ENCODE results near the gene FAM25A.
"Not testable (repeated sequence)": the region's sequence is repeated elsewhere in the genome, so short reads cannot be mapped to it uniquely, and the experiment has no call there.

Gene FAM25A

DNA sequence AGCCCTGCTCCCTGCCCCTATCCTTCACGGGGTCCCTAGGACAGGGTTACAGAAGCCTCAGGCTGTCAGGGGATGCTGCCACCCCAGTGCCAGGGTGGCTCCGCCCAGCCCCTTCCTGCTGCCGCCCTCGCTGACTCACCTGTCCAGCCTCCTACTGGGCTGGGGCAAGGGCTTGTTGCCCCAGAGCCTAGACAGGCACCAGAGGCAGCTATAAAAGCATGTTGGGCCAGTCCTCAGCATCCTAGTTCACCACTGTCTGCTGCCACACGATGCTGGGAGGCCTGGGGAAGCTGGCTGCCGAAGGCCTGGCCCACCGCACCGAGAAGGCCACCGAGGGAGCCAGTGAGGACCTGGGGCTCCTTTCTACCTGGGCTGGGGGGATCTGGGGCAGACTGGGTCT is at the start of gene FAM25A:
Gene FAM25A, plus strand, starts transcription at position 239 of the 400 bp plus-strand sequence. Its CDS starts 31 bp downstream, at position 270.
- not testable (repeated sequence) for DNase-seq (ENCODE audit: low read depth in 2 of 2)

DNA sequence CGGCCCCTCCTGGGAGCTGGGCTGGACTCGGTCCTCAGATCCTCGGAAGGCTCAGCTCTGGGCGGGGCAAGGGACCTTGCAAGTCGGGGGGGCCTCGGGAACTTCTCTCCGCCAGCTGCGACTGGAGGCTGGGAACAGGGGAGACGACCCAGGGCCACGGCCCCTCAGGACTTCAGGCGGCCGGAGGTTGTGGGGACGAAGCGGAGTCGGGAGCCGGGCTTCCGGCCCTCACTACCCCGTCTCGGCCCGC is 49.2 kb upstream of the FAM25A start:
- DNase-seq (ENCODE audit: low read depth in 2 of 2) = no peak

DNA sequence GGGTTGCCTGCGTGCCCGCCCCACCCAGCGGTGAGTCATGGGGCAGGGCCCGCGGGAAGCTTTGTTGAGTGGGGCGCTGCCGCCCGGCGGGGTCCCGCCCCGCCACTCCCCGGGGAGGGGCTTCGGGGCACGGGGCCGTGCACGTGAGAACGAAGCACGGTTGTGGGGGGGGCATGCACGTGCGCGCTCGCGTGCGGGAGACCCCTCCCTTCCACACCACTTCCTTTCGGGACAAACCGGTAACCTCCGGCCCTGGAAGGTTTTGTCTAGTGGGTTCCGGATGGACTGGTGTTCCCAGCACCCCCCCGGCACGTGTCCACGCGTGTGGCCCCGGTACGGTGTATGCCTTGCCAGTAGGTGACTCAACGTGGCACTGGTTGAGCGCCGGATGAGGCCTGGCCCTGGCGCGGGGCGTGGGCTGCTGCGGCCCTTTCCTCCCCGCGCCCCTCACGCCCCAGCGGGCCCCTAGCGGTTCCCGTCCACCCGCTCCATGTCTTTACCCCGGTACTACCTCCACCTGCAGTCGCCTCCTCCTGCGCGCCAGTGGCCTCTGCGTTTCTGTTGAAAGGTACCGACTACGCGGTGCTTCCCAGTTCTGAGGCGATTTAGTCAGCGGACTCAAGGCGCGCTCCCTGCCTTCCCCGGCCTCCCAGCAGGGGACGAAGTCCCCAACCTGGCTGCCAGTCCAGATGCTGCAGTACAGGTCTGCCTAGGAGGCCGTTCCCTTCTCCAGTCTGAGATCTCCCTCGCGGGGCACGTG is 48.7 kb upstream of the FAM25A start:
- DNase-seq (ENCODE audit: low read depth in 2 of 2) = peak; percentile 73 to 79

DNA sequence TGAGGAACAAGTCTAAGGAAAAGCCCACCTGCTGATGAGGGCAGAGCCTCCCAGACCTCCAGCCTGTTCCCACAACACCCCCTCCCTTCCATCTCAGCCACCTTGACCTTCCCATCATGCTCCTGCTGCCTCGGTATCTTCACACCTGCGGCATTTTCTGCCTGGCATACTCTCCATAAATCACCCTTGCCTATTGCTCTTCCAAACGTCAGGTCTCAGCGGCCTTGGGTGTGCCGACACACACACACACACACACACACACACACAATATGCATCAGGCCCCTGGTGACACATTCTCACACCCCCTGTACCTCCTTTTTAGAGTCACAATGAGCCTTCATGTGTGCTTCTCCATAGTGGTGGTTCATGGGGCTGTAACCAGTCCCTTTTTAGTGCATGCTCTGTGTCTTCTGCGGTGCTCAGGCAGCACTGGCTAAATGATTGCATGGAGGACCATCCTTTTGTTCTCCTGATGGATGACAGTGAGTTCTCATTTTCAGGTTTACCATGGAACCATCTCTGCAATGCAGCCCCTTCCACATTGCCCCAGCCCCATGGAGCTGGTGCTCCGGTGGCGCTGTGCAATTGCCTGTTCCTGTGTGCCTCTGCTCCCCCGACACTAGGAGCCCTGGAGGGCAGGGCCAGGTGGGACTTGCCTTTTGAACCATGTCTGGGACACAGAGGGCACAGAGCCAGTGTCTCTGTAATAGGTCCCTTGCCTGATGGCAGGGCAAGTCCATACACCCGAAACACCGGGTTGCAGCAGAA is 47.3 kb upstream of the FAM25A start:
- DNase-seq (ENCODE audit: low read depth in 2 of 2) = no peak

DNA sequence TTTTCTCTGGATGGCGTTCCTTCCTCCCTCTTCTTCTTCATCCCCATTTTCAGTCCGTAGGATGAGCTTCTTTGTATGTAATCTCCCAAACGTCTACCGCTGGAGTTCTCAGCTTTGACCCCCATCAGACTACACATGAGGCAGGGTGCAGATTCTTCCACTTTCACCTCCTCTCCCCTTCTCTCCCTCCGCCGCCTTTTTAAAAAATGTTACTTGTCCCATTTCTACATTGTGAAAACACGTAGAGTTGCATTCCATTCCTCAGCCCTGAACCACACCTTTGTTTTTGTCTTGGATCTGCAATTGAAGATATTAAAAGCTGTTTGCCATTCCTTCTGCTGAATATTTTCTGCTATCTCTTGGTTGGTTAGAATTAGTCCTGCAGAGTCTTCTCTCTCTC is 45.6 kb upstream of the FAM25A start:
- DNase-seq (ENCODE audit: low read depth in 2 of 2) = no peak

DNA sequence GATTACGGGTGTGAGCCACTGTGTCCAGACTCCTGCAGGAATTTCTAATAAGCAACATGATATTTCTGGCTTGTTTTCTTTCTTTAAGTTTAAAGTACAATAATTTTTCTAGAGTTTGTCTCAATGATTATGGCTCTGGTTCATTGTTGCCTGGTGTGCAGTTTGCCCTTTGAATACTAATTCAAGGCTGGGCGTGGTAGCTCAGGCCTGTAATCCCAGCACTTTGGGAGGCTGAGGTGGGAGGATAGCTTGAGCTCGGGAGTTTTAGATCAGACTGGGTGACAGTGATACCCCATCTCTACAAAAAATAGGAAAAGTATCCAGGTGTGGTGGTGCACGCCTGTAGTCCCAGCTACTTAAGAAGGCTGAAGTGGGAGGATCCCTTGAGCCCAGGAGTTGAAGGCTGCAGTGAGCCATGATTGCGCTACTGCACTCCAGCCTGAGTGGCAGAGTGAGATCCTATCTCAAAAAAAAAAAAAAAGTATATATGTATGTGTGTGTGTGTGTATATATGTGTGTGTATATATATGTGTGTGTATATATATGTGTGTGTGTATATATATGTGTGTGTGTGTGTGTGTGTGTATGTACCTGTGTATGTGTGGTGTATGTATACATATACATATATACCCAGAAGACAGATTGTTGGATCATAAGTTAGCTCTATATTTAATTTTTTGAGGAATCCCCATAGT is 43.6 kb upstream of the FAM25A start:
- no peak for DNase-seq (ENCODE audit: low read depth in 2 of 2)

DNA sequence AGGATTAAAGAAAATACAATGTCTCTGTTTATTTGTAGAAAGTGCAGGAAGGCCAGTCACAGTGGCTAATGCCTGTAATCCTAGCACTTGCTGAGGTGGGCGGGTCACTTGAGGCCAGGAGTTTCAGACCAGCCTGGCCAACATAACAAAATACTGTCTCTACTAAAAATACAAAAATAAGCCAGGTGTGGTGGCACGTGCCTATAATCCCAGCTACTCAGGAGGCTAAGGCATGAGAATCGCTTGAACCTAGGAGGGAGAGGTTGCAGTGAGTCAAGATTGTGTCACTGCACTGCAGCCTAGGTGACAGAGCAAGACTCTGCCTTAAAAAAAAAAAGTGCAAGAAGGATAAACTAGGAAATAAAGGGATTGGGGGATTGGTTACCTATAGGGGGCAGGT is 41.6 kb upstream of the FAM25A start:
- not testable (repeated sequence) for DNase-seq (ENCODE audit: low read depth in 2 of 2)

DNA sequence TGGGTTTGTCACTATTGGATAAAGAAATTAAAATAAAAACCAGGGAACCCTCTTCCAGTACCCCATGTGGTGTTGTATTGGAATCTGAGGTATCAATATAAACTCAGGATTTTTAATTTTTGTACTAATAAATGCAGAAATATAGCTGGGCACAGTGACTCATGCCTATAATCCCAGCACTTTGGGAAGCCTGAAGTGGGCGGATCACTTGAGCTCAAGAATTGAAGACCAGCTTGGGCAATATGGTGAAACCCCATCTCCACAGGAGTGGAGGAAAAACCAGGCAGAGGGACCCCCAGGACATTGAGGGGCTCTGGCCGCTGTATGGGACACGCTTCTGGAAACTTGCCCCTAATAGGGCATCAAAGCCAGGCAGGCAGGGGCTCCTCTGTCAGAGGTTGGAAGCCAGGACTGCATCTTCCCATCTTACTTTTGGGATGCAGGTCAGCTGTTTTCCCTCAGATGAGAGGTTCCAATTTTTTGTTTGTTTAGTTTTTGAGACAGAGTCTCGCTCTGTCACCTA is 40.7 kb upstream of the FAM25A start:
- DNase-seq (ENCODE audit: low read depth in 2 of 2) = no peak

DNA sequence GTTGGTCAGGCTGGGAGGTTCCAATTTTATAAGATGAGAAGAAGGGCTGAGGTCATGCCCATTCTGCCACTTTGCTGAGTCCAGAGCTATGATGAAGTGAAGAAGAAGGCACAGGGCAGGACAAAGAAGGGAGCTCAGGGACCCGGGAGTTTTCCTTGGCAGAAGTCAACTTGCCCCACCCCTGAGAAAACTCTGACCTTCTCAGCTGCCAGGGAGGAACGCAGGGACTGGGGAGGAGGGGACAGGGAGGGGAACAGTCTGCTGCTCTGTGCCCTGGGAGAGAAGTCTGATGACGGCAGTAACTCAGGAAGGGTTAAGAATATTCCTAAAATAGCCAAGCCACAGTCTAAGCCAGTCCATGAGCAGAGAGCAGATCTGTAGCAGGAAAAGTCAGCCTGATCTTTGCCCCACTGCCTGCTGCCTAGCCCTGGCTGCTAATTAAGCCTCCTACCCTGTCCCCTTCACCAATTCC is 40.1 kb upstream of the FAM25A start:
- DNase-seq (ENCODE audit: low read depth in 2 of 2) = no peak

DNA sequence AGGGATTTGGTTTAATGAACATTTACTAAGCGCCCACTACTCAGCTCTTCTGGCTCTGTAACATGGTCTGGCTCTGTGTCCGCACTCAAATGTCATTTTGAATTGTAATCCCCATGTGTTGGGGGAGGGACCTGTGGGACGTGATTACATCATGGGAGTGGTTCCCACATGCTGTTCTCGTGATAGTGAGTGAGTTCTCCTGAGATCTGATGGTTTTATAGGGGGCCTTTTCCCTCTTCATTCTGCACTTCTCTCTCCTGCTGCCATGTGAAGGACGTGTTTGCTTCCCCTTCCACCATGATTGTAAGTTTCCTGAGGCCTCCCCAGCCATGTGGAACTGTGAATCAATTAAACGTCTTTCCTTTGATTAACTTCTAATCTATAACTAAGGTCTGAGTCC is 39.1 kb upstream of the FAM25A start:
- not testable (repeated sequence) for DNase-seq (ENCODE audit: low read depth in 2 of 2)

DNA sequence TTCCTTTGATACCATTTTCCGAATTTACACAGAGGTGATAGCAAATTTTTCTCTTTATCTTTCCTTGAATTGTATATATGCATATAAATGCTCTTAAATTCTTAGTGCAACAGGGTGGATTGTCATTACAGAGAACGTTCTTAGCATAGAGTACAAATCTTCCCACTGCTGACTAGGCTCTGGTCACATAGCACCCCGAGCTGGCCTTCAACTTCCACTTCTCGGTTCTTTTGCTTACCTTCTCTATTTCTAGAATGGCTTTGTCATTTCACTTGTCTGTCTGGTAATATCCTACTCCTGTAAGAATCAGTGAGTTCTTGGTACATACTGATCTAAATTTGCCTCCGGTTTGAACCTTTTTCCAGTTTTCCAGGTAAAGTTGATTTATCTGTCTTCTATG is 38.4 kb upstream of the FAM25A start:
- no peak for DNase-seq (ENCODE audit: low read depth in 2 of 2)

DNA sequence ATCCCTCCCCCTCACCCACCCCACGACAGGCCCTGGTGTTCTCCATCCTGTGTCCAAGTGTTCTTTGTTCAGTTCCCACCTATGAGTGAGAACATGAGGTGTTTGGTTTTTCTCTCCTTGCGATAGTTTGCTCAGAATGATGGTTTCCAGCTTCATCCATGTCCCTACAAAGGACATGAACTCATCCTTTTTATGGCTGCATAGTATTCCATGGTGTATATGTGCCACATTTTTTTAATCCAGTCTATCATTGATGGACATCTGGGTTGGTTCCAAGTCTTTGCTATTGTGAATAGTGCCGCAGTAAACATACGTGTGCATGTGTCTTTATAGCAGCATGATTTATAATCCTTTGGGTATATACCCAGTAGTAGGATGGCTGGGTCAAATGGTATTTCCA is 35.6 kb upstream of the FAM25A start:
- not testable (repeated sequence) for DNase-seq (ENCODE audit: low read depth in 2 of 2)

DNA sequence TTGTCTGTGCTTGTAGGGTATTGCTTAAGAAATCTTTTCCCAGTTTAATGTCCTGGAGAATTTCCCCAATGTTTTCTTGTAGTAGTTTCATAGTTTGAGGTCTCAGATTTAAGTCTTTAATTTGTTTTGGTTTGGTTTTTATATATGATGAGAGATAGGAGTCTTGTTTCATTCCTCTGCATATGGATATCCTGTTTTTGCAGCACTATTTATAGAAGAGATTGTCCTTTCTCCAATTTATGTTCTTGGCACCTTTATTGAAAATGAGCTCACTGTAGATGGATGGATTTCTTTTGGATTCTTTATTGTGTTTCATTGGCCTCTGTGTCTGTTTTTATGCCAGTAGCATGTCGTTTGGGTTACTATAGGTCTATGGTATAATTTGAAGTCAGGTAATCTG is 31.6 kb upstream of the FAM25A start:
- no peak for DNase-seq (ENCODE audit: low read depth in 2 of 2)

DNA sequence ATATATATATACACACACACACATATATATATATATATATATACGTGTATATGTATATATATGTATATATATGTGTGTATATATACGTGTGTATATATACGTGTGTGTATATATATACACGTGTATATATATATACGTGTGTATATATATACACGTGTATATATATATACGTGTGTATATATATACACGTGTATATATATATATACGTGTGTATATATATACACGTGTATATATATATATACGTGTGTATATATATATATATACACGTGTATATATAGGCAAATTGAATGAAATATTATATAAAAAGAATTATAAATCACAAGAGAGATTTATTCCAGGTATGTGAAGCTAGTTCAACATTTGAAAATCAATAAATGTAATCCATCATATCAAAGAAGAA is 28.7 kb upstream of the FAM25A start:
- not testable (repeated sequence) for DNase-seq (ENCODE audit: low read depth in 2 of 2)

DNA sequence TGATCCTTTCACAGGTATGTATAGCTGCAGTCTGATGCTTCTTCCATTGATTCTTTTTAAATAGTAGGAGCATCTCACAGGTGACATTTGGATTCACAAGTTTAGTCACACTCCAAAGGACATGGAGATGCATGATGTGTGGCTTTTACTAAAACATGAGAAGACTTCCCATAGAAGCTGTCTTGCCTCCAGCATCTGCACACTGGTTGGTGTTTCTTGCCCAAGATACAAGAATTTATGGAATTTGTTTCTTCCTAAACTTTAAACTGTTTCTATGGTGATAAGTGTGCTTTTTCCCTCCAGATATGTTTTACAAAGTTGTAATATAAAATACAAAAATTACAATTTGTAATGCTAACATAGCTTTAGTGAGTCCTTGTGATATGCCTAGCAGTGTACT is 27.6 kb upstream of the FAM25A start:
- no peak for DNase-seq (ENCODE audit: low read depth in 2 of 2)

DNA sequence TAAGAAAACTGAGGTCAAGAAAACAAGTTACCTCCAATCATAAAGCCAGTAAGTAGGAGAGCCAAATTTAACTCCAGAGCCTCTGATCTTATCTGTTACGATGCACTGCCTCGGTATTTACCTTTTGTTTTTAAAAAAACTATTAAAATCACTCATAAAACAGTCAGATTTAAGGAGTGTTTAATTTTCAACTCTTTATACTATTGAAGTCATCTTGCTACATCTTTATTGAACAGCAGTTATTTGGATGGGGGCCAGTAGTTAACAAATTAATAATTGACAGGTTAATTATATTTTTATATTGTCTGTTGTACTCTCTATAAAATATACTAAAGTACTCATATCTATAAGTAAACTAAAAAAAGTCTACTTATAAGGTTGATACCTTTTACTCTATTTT is 27.2 kb upstream of the FAM25A start:
- DNase-seq (ENCODE audit: low read depth in 2 of 2) = no peak

DNA sequence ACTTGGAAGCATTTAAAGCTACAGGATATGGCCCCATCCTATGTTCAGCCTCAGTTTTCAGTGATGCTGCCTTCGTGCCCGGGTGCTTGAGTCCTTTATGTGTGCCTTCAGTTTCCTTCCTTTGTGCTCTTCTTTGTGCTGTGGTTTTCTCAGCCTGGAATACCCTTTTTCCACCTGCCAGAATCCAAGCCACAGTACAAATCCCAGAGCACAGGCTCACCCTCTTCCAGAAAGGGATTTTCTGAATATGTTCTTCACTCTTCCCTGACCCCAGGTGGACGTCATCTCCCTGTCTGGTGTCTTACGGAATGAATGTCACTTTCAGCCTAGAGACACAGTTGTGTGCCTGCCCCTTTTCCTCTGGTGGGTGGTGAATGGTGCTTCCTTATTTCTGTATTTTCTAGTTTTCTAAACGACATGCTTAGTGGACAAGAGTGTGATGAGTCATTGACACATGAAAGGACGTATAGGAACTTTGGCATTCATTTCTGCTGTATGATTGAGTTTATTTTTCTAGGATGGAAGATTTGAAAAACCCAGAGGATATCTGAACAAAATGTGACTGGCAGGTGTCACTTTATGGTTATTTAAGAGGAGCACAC is 20.2 kb upstream of the FAM25A start:
- DNase-seq (ENCODE audit: low read depth in 2 of 2) = not testable (repeated sequence)

DNA sequence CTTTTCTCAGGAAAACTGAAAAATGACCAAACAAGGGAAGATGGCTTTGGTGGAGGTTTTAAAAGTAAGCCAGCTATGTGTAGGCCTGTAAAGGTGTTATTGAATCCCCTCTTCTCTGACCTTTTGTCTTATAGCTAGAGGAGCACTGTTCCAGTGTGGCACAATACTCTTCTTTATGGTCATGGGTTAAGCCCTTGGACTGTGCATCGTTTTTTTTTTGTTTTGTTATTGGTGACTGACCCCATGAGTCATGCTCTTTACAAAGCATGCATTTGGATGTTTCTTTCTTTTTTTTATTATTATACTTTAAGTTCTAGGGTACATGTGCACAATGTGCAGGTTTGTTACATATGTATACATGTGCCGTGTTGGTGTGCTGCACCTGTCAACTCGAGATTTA is 19.6 kb upstream of the FAM25A start:
- no peak for DNase-seq (ENCODE audit: low read depth in 2 of 2)

DNA sequence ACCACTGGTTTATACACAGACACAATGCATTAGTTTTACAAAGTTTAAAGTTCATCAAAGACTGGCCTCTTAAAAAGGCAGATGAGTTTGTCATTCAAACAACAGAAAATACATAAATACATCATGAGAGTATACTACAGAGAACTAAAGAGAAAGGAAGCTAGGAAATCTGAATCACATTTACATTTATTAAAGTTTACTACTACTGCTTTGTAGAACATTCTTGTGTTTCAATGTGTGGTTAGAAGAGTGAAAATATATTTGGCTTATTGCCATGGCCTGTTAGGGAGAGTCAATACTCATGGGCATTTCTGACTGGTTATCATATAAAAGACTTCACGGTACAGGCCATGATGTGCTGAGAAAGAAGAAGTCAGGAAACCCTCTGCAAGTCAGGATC is 13.0 kb upstream of the FAM25A start:
- DNase-seq (ENCODE audit: low read depth in 2 of 2) = not testable (repeated sequence)

DNA sequence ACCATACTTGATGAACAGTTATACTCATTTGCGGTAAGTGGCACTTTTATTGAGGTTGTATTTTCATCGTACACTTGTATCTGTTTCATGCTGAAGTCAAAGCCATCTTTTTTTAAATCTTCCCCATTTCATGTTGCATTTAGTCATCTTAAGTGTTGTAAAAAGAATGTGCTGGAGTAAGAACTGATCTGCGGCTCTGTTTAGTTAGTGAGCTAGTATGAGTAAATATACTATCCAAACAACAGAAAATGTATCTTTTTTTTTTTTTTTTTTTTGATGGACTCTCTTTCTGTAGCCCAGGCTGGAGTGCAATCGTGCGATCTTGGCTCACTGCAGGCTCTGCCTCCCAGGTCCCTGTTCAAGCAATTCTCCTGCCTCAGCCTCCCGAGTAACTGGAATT is 12.4 kb upstream of the FAM25A start:
- not testable (repeated sequence) for DNase-seq (ENCODE audit: low read depth in 2 of 2)

DNA sequence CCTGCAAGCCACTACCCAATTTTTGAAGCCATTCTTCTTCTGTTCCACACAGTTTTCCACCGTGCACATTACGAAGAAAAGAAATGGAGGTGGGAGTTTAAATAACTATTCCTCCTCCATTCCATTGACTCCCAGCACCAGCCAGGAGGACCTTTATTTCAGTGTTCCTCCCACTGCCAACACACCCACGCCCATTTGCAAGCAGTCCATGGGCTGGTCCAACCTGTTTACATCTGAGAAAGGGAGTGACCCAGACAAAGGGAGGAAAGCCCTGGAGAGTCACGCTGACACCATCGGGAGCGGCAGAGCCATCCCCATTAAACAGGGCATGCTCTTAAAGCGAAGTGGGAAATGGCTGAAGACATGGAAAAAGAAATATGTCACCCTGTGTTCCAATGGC is 11.8 kb upstream of the FAM25A start:
- DNase-seq (ENCODE audit: low read depth in 2 of 2) = not testable (repeated sequence)

DNA sequence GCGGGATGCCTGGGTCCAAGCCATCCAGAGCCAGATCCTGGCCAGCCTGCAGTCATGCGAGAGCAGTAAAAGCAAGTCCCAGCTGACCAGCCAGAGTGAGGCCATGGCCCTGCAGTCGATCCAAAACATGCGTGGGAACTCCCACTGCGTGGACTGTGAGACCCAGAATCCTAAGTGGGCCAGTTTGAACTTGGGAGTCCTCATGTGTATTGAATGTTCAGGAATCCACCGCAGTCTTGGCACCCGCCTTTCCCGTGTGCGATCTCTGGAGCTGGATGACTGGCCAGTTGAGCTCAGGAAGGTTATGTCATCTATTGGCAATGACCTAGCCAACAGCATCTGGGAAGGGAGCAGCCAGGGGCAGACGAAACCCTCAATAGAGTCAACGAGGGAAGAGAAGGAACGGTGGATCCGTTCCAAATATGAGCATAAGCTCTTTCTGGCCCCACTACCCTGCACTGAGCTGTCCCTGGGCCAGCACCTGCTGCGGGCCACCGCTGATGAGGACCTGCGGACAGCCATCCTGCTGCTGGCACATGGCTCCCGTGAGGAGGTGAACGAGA is 10.9 kb upstream of the FAM25A start:
- not testable (repeated sequence) for DNase-seq (ENCODE audit: low read depth in 2 of 2)

Data from activated CD8-positive, alpha-beta memory T cell treated with anti-CD3 and anti-CD28 coated beads for 4 hours (primary cell).